Fibroblast of skin of back (primary cell): ENCODE results near the gene SKIL. TPM values are rescaled to one million over a fixed set of nuclear protein-coding genes. Genes with fewer than 3 reads are reported as not detected.
"Not testable (repeated sequence)": the region's sequence is repeated elsewhere in the genome, so short reads cannot be mapped to it uniquely, and the experiment has no call there.

ENCODE experiments used
- DNase-seq: peaks from one replicate; pipeline ENCODE4 v3.0.0-alpha.2; 2013
- polyA plus RNA-seq, 2 experiments: library from polyadenylated mRNA; unstranded; fragments of 120-200 nt; gene quantifications; one replicate each; pipeline ENCODE4 v1.2.1, GENCODE V29; 2013; ENCODE audit not compliant: insufficient read length in 2 of 2

The SKIL gene
- 21.3 TPM for polyA plus RNA-seq (2013, experiment 1 of 2; ENCODE audit: insufficient read length)
- 30.9 TPM for polyA plus RNA-seq (2013, experiment 2 of 2; ENCODE audit: insufficient read length)

- DNase-seq = peak; percentile 97
These were observed at the start of gene SKIL for GRCh38 chr3:170357176-170358041. Gene SKIL (plus strand): TSS chr3:170357715. CDS start chr3:170360332, 2,617 bp downstream.

GRCh38 chr3:170309046-170309445, 48.5 kb upstream of the SKIL start:
- DNase-seq = peak; percentile 61

GRCh38 chr3:170317954-170318353, 39.6 kb upstream of the SKIL start:
- DNase-seq = no peak

GRCh38 chr3:170320461-170321121, 36.9 kb upstream of the SKIL start:
- no peak for DNase-seq

GRCh38 chr3:170321321-170322034, 36.0 kb upstream of the SKIL start:
- DNase-seq = peak; percentile 15

- no peak for DNase-seq
These were observed 34.8 kb upstream of the SKIL start for GRCh38 chr3:170322566-170323269.

GRCh38 chr3:170323331-170323730, 34.2 kb upstream of the SKIL start:
- peak; percentile 27 for DNase-seq

GRCh38 chr3:170324962-170325361, 32.6 kb upstream of the SKIL start:
- DNase-seq = no peak

GRCh38 chr3:170327040-170327808, 30.3 kb upstream of the SKIL start:
- DNase-seq = no peak

- DNase-seq = not testable (repeated sequence)
These were observed 29.5 kb upstream of the SKIL start for GRCh38 chr3:170327868-170328548.

- DNase-seq = peak; percentile 28
These were observed 27.1 kb upstream of the SKIL start for GRCh38 chr3:170330366-170330765.

- no peak for DNase-seq
These were observed 26.4 kb upstream of the SKIL start for GRCh38 chr3:170331143-170331542.

GRCh38 chr3:170337420-170337819, 20.1 kb upstream of the SKIL start:
- no peak for DNase-seq

GRCh38 chr3:170338690-170339340, 18.7 kb upstream of the SKIL start:
- DNase-seq = no peak

- not testable (repeated sequence) for DNase-seq
These were observed 15.2 kb upstream of the SKIL start for GRCh38 chr3:170342273-170342672.

- not testable (repeated sequence) for DNase-seq
These were observed 13.7 kb upstream of the SKIL start for GRCh38 chr3:170343859-170344258.

GRCh38 chr3:170344971-170345370, 12.5 kb upstream of the SKIL start:
- peak; percentile 66 for DNase-seq

GRCh38 chr3:170346481-170347392, 10.8 kb upstream of the SKIL start:
- DNase-seq = peak; percentile 65
